Keratinocyte (primary cell): ENCODE data around the gene QSOX2. TPM values are rescaled to one million over a fixed set of nuclear protein-coding genes. Genes with fewer than 3 reads are reported as not detected.

Experiments
- DNase-seq: peaks from one replicate; pipeline ENCODE4 v3.0.0-alpha.2; 2011; ENCODE audit warnings: low read depth, missing footprints, low spot score
- FAIRE-seq: peaks from 2 replicates; lab custom pipeline; 2011; peaks lifted over from hg19 to GRCh38; lab: Jason Lieb, UNC
- H2AFZ ChIP-seq: 2 replicates; pipeline ENCODE4 v1.6.0; 2012; ENCODE audit warnings: low read length, control low read depth, inconsistent platforms; ENCODE audit not compliant: control insufficient read depth
- H3K27ac ChIP-seq: 2 replicates; pipeline ENCODE4 v1.5.1; 2011; ENCODE audit warnings: low read length; ENCODE audit not compliant: control insufficient read depth, insufficient read depth
- H3K27me3 ChIP-seq: 3 replicates; pipeline ENCODE4 v1.6.0; 2011; ENCODE audit warnings: low read length; ENCODE audit not compliant: control insufficient read depth, insufficient read depth; ENCODE audit errors: extremely low read depth
- H3K36me3 ChIP-seq, 2 experiments: 2 replicates in 1 of 2; 3 replicates in 1 of 2; pipeline ENCODE4 v1.5.1; 2011; ENCODE audit warnings: low read length in 2 of 2, mild to moderate bottlenecking in 1 of 2; ENCODE audit not compliant: control insufficient read depth in 2 of 2, insufficient read depth in 2 of 2; ENCODE audit errors: extremely low read depth in 1 of 2
- H3K4me1 ChIP-seq: 3 replicates; pipeline ENCODE4 v1.5.1; 2011; ENCODE audit warnings: low read length; ENCODE audit not compliant: control insufficient read depth, insufficient read depth; ENCODE audit errors: extremely low read depth
- H3K4me2 ChIP-seq: 3 replicates; pipeline ENCODE4 v1.6.0; 2011; ENCODE audit warnings: low read depth, low read length; ENCODE audit not compliant: control insufficient read depth, insufficient read depth; ENCODE audit errors: extremely low read depth
- H3K4me3 ChIP-seq, 3 experiments: fragments of 200-600 bp in 1 of 3; sonication (generic) in 1 of 3; 2 replicates in 2 of 3; 3 replicates in 1 of 3; pipeline ENCODE4 v1.5.1; 2011 to 2016; ENCODE audit warnings: low read length in 3 of 3, mild to moderate bottlenecking in 3 of 3, control low read depth in 2 of 3, inconsistent platforms in 1 of 3, low read depth in 1 of 3, mixed read lengths in 1 of 3, mixed run types in 1 of 3, moderate library complexity in 1 of 3; ENCODE audit not compliant: control insufficient read depth in 2 of 3, insufficient read depth in 2 of 3; ENCODE audit errors: extremely low read depth in 1 of 3
- H3K79me2 ChIP-seq: 2 replicates; pipeline ENCODE4 v1.6.0; 2012; ENCODE audit warnings: low read length; ENCODE audit not compliant: control insufficient read depth, insufficient read depth
- H3K9ac ChIP-seq: 3 replicates; pipeline ENCODE4 v1.6.0; 2011; ENCODE audit warnings: low read length; ENCODE audit not compliant: control insufficient read depth, insufficient read depth; ENCODE audit errors: extremely low read depth
- H3K9me1 ChIP-seq: 3 replicates; pipeline ENCODE4 v1.6.0; 2011; ENCODE audit warnings: low read length; ENCODE audit not compliant: control insufficient read depth, insufficient read depth; ENCODE audit errors: extremely low read depth
- H3K9me3 ChIP-seq: 2 replicates; pipeline ENCODE4 v1.5.1; 2012; ENCODE audit warnings: low read depth, low read length; ENCODE audit not compliant: control insufficient read depth
- H4K20me1 ChIP-seq: 3 replicates; pipeline ENCODE4 v1.6.0; 2011; ENCODE audit warnings: low read length; ENCODE audit not compliant: control insufficient read depth, insufficient read depth; ENCODE audit errors: extremely low read depth
- CTCF ChIP-seq, 3 experiments: IDR thresholded peaks in 1 of 3; conservative IDR thresholded peaks in 1 of 3; optimal IDR thresholded peaks in 1 of 3; 2 replicates in 2 of 3; 3 replicates in 1 of 3; pipeline versions ENCODE3 to v1.5.1; 2011; ENCODE audit warnings: low read length in 3 of 3, mild to moderate bottlenecking in 3 of 3, moderate library complexity in 2 of 3, control low read depth in 1 of 3, inconsistent platforms in 1 of 3; ENCODE audit not compliant: insufficient read depth in 2 of 3; ENCODE audit errors: extremely low read depth in 1 of 3
- EZH2 ChIP-seq: IDR thresholded peaks from one replicate; pipeline ENCODE4 v1.6.1; 2012; ENCODE audit warnings: inconsistent platforms, mild to moderate bottlenecking, low read length, moderate library complexity
- dilution Hi-C: fragments of 300-500 bp; cut with MboI; formaldehyde crosslinking; loops from one replicate; pipeline ENCODE4 v1.7.0; 2020; ENCODE audit warnings: low sequenced_read_pairs; ENCODE audit not compliant: extremely low pct_ligation_motif_present
- polyA plus RNA-seq, 5 experiments: library from polyadenylated mRNA; depleted of rRNA in 3 of 5; stranded (reverse) in 3 of 5; stranded (forward) in 1 of 5; unstranded in 1 of 5; fragments of >200 nt; gene quantifications; 1 replicate in 1 of 5; 2 replicates in 3 of 5; 3 replicates in 1 of 5; pipeline versions ENCODE4 v1.2.1 to v1.2.3, GENCODE V29; 2011 to 2012; ENCODE audit warnings: missing spikeins in 2 of 5, low read depth in 1 of 5, low replicate concordance in 1 of 5

The QSOX2 gene
- polyA plus RNA-seq, 1 donor (not counting 4 experiments of a cell fraction or from before 2014, with no cell fraction given): 11.9 TPM

- dilution Hi-C loops: no loop called here
- peaks cover 38% of the 10 kb centered on the region for H3K27me3 ChIP-seq
- H3K4me2 ChIP-seq: no peak overlapping the region
- DNase-seq (no peak), FAIRE-seq (no peak)
- H3K9me1 ChIP-seq: no peaks in the 10 kb centered on the region
- no peaks in the 10 kb centered on the region for H4K20me1 ChIP-seq
- no peaks in the 10 kb centered on the region for H3K36me3 ChIP-seq
- H3K4me3 ChIP-seq: no peak overlapping the region
- H3K79me2 ChIP-seq: no peaks in the 10 kb centered on the region
- H3K9ac ChIP-seq: no peak overlapping the region
- no peaks in the 10 kb centered on the region for H3K4me1 ChIP-seq
- no peak overlapping the region for H2AFZ ChIP-seq
- no peak overlapping the region for H3K27ac ChIP-seq
- no peak for TF ChIP-seq EZH2
- no peak for TF ChIP-seq CTCF (optimal IDR thresholded peaks at IDR 0.05 in 1 of 3, IDR thresholded peaks at IDR 0.05 in 1 of 3, conservative IDR thresholded peaks at IDR 0.05 in 1 of 3; ENCODE audit: extremely low read depth in 1 of 3, insufficient read depth in 2 of 3, low read length in 3 of 3)
- H3K9me3 ChIP-seq: no peaks in the 10 kb centered on the region
Observed at GRCh38 chr9:136182420-136182787, 63.2 kb downstream of the QSOX2 start.

- Histone ChIP-seq H2AFZ (no peak overlapping the region), H3K36me3 (no peaks in the 10 kb centered on the region), H3K9ac (no peak overlapping the region), H4K20me1 (no peaks in the 10 kb centered on the region), H3K4me1 (no peaks in the 10 kb centered on the region), H3K27me3 (peaks cover 33% of the 10 kb centered on the region), H3K27ac (no peak overlapping the region), H3K9me1 (no peaks in the 10 kb centered on the region), H3K4me3 (no peak overlapping the region), H3K79me2 (no peaks in the 10 kb centered on the region), H3K4me2 (no peak overlapping the region), H3K9me3 (no peaks in the 10 kb centered on the region)
- no peak for DNase-seq
- dilution Hi-C loops: no loop called here
- TF ChIP-seq CTCF (optimal IDR thresholded peaks at IDR 0.05 in 1 of 3, IDR thresholded peaks at IDR 0.05 in 1 of 3, conservative IDR thresholded peaks at IDR 0.05 in 1 of 3; ENCODE audit: extremely low read depth in 1 of 3, insufficient read depth in 2 of 3, low read length in 3 of 3) (no peak), EZH2 (no peak)
- no peak for FAIRE-seq
Observed at GRCh38 chr9:136181784-136182419, 63.7 kb downstream of the QSOX2 start.
